ENCODE data around the gene COX7A1.
A peak's percentile ranks its signal among the peaks of the same experiment; 100 is the strongest.
"Not testable (repeated sequence)": the region's sequence is repeated elsewhere in the genome, so short reads cannot be mapped to it uniquely, and the experiment has no call there.

COX7A1 gene

DNA sequence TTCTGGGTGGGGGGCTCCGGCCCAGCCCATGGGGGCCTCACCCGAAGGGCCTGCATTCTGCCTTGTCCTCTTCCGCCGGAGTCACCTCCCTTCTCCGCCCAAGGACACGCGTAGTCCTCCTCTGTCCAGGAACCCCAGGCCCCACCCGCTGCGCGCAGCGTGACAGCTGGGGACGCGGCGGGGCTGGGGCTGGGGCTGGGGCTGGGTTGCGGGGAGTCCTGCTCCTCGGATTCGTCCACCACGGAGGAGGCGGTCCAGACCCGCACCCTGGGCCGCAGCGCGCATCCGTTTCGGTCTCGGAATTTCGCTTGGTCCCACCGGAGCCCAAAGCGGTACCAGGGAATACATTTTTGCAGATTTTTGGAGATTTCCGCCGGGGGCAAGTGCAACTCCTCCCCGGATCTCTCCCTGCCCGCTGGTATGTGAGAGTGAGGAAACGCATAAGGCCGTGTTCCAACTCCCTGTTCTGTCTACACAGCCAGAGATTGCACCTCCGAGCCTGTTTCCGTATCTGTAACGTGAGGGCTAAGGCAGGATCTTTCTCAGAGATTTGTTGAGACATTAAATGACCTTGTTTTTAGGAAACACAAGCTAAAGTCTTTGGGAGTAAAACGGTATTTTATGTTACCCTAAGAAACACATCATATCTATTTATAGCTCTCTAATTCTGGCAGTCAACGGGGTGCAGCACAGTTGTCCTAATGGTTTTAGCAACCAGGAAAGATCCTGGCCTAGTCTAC, at the start of gene COX7A1:
TSS of gene COX7A1 (minus strand) at position 96 of the 740 bp plus-strand sequence. CDS start at position 56, 40 bp downstream.
- no peak for DNase-seq (ENCODE audit: low spot score)

DNA sequence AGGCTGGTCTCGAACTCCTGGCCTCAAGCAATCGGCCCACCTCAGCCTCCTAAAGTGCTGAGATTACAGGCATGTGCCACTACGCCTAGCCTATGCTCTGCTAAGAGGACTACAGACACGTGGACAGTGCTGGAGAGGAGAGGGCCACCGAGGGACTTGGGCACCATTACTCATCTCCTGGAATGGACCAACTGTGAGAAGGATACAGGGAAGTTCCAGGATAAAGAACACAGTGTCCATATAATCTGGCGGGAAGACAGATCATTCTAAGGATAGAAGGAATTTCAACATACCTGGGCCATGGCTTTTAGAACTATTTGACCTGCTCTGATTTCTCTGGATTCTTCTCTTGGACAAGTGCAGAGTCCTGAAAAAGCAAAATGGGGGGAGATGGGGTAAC, 49.4 kb upstream of the COX7A1 start:
- no peak for DNase-seq (ENCODE audit: low spot score)

DNA sequence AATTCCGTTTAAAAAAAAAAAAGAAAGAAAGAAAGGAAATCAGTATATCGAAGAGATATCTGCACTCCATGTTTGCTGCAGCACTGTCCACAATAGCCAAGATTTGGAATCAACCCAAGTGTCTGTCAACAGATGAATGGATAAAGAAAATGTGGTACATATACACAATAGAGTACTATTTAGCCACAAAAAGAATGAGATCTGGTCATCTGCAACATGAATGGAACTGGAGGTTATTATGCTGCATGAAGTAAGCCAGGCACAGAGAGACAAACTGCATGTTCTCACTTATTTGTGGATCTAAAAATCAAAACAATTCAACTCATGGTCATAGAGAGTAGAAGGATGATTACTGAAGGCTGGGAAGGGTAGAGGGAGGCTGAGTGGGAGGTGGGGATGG, 45.9 kb upstream of the COX7A1 start:
- DNase-seq (ENCODE audit: low spot score): peak; percentile 91

DNA sequence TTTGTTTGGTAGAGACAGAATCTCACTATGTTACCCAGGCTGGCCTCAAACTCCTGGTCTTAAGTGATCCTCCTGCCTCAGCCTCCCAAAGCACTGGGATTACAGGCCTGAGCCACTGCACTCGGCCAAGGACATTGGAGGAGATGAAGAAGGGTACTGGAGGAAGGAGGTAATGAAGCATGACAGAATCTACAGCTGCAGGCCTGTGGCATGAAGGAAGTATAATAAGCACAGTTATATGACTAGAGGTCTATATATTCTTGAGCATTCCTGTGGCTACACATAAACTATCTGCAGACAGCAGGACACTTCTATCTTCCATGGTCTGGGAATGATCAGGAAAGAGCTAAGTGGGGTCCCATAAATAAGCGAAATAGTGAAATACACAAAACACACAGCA, 44.0 kb upstream of the COX7A1 start:
- no peak for DNase-seq (ENCODE audit: low spot score)

DNA sequence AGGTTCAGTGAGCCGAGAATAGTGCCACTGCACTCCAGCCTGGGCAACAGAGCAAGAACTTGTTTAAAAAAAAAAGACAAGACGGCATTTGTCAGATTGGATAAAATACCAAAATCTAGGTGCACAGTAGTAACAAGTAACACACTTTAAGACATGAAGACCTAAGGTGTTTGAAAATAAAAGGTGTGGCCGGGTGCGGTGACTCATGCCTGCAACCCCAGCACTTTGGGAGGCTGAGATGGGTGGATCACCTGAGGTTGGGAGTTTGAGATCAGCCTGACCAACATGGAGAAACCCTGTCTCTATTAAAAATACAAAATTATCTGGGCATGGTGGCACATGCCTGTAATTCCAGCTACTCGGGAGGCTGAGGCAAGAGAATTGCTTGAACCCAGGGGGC, 34.5 kb upstream of the COX7A1 start:
- DNase-seq (ENCODE audit: low spot score): not testable (repeated sequence)

DNA sequence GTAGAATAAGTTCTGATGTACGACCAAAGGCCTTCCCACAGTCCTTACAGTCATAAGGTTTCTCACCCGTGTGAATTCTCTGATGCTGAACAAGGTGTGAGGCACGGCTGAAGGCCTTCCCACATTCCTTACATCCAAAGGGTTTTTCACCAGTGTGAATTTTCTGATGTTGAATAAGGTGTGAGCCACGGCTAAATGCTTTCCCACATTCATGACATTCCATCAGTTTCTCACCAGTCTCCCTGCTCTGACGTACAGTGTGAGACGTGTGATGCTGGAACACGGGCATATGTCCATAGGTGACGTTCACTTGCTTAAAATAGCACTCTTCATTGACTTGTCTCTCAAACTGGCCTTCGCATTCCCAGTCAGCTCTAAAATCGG, 31.0 kb upstream of the COX7A1 start:
- DNase-seq (ENCODE audit: low spot score): no peak

DNA sequence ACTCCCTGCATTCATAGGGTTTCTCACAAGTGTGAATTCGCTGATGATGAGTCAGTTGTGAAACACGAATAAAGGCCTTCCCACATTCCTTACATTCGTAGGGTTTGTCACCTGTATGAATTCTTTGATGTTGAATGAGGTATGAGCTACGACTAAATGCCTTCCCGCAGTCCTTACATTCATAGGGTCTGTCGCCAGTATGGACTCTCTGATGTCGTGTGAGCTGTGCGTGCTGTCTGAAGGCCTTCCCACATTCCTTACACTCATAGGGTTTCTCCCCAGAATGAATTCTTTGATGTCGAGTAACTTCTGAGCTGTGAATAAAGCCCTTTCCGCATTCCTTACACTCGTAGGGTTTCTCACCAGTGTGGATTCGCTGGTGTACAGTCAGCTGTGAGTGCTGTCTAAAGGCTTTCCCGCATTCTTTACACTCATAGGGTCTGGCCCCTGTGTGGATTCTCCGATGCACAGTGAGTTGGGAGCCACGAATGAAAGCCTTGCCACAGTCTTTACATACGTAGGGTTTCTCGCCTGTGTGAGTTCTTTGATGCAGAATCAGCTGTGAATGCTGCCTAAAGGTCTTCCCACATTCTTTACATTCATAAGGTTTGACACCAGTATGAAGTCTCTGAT, 30.5 kb upstream of the COX7A1 start:
- DNase-seq (ENCODE audit: low spot score): no peak

DNA sequence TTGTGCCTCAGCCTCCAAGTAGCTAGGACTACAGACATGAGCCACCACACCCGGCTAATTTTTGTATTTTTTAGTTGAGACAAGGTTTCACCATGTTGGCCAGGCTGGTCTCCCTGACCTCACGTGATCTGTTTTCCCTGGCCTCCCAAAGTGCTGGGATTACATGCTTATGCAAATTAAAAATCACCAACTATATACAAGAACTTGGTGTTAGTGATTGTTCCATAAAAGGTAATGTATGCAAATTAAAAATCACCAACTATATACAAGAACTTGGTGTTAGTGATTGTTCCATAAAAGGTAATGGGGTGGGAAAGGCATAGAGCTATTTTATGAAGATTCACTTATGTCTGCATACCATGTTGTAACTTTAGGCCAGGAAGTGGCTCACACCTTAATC, 26.8 kb upstream of the COX7A1 start:
- DNase-seq (ENCODE audit: low spot score): not testable (repeated sequence)

DNA sequence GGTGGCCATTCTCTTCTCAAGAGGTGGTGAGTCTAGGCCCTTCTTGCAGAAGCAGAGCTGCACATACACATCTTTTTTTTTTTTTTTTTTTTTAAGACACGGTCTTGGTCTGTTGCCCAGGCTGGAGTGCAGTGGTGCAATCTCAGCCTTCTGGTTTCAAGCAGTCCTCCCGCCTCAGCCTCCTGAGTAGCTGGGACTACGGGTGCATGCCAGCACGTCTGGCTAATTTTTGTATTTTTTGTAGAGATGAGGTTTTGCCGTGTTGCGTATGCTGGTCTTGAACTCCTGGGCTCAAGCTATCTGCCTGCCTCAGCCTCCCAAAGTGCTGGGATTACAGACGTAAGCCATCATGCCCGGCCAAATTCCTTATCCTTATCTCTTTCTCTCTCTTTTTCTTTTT, 21.6 kb upstream of the COX7A1 start:
- DNase-seq (ENCODE audit: low spot score): not testable (repeated sequence)

DNA sequence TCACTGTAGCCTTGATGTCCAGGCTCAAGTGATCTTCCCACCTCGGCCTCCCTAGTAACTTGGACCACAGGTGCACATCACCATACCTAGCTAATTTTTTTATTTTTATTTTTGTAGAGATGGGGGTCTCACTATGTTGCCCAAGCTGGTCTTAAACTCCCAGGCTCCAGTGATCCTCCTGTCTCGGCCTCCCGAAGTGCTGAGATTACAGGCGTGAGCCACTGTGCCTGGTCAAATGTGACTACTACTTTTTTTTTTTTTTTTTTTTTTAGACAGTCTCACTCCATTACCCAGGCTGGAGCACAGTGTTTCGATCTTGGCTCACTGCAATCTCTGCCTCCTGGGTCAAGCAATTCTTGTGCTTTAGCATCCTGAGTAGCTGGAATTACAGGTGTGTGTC, 20.6 kb upstream of the COX7A1 start:
- no peak for DNase-seq (ENCODE audit: low spot score)

DNA sequence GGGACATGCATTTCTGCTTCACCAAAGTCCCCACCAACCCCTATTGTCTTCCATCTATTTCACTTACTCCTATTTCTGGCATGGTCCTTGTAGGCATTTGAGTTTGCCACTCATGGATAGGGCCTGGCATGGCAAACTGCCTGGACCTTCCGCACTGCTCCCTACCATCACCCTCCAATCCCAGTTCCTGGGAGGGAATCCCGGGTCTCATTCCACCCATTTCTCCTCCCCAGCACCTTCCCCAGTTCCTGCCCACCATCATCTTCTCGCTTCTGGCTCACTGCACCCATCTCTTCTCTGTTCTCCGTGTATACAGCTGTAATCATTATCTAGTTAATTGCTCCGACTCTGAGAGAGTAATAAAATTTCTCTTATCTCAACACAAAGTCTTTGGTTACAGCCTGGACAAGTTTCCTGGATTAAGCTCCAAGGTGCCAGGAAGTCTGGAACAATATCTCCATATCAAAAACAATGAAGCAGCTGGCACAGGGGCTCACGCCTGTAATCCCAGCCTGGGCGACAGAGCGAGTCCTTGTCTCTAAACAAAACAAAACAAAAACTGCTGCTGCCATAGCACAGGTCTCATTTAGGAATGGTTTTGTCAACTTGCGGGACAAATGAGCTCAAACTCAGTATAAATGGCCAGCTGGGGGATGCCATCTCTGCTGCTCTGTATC, 17.0 kb upstream of the COX7A1 start:
- no peak for DNase-seq (ENCODE audit: low spot score)

DNA sequence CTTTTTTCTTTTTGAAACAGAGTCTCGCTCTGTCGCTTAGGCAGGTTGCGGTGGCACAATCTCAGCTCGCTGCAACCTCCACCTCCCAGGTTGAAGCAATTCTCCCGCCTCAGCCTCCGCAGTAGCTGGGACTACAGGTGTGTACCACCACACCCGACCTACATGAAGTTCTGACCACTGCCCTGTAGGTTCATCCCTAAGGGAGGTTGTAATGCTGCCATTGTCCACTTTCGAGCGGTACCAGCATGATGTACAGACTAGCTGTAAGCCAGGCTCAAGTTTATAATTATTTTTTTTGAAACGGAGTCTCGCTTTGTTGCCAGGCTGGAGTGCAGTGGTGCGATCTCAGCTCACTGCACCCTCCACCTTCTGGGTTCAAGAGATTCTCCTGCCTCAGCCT, 11.6 kb upstream of the COX7A1 start:
- DNase-seq (ENCODE audit: low spot score): no peak

DNA sequence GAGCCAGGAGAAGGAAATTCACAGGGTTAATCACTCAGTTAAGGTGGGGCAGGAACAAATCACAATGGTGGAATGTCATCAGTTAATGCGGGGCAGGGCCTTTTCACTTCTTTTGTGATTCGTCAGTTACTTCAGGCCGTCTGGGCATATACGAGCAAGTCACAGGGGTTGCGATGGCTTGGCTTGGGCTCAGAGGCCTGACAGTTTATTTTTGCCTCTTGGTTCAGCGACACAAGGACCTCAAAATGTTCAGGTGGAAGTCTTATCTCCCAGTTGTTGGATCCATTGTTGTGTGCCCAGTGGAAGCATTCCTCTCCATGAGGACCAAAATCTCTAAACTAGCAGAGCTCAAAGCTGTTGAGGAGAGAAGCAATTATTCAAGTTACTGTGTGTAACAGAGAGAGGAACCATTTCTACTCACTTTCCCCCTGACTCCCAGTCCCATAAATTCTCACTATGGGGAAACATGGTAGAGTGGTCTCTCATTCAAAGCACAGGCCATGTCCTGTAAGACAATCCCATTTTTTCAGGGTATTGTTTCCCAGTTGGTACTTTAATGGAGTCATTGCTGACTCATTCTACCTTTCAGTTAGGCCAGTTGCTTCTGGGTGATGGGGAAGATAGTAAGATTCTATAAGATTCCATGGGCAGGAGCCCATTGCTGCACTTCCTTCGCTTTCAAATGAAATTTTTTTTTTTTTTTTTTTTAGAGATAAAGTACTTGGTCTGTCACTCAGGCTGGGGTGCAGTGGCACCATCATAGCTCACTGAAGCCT, 8.8 kb upstream of the COX7A1 start:
- no peak for DNase-seq (ENCODE audit: low spot score)

DNA sequence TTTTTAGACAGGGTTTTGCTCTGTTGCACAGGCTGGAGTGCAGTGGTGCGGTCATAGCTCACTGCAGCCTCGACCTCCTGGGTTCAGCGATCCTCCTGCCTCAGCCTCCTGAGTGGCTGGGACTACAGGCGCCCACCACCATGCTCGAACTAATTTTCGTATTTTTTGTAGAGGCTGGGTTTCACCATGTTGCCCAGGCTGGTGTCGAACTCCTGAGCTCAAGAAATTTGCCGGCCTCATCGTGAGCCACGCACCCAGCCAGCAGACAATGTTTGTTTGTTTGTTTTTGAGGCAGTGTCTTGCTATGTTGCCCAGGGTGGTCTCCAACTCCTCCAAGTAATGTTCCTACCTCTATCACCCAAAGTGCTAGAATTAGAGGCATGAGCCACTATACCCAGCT, 879 bp upstream of the COX7A1 start:
- no peak for DNase-seq (ENCODE audit: low spot score)

DNA sequence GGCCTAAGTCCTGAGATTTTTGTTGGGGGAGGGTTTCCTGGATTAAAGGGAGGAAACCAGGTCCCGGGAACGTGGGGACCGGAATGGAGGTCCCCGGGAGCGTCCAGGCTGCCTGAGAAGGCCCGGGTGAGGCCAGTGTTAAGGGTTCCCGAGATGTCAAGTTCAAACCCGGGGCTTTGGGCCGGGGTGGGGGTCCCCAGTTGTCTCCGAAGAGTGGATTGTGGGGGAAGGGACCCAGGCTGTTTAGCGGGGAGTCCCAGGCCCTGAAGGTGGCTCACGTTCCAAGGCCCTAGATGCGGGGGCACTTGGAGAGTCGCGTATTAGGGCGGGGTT, 262 bp downstream of the COX7A1 start:
- no peak for DNase-seq (ENCODE audit: low spot score)

DNA sequence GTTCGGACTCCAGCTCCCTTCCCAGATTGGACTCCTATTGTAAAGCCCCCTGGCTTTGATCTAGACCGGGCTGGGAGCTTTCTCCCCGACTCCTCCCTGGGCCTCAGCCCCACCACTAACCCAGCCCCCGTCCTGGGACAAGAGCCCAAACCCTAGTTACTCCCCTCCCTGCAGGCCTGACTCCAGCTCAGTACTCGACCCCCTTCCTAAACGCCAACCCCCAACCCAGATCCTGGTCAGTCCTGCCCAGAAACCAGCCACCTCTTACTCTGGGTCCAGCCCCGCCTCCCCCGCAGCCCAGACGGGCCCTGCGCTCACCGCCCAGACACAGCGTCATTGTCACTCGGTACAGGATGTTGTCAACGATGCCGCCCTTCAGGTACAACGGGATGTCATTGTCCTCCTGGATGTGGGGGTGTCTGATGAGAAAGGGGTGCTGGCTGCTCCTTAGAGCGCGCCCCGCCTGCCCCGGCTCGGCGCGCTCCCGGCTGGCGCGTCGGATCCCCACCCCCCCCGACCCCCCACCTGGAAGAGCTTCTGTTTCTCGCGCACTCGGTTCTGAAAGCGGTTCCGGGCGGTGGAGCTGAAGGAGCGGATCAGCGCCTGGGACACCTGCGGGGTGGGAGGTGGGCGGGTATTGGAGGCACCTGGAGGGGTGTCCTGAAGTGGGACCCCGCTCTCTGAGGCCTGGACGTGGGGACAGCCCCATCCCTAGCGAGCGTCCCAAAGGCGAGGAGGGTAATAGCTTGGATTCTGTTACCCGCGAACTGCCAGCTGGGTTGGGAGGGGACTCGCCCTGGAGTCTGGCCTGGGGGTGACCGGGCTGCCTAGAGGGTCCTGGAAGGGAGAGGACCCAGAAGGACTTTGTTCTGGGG, 866 bp downstream of the COX7A1 start:
- DNase-seq (ENCODE audit: low spot score): no peak

DNA sequence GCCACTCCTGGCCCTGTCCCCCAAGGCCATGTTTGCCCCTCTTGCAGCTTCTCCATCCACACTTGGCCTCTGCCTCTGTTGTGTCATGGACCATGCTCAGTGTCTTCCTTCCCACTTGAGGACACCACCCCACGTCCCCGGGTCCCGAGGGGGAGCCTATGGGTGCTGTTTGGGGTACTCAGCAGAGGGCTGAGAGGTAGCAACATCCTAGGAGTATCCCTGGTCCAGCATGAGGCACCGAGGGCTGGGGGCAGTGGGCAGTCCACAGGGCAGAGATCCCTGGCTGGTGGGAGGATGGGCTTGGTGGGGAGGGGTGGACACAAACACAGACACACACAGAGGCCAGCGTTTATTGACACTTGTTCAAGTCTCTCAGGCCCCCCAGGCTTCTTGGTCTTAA, 1.7 kb downstream of the COX7A1 start:
- no peak for DNase-seq (ENCODE audit: low spot score)

DNA sequence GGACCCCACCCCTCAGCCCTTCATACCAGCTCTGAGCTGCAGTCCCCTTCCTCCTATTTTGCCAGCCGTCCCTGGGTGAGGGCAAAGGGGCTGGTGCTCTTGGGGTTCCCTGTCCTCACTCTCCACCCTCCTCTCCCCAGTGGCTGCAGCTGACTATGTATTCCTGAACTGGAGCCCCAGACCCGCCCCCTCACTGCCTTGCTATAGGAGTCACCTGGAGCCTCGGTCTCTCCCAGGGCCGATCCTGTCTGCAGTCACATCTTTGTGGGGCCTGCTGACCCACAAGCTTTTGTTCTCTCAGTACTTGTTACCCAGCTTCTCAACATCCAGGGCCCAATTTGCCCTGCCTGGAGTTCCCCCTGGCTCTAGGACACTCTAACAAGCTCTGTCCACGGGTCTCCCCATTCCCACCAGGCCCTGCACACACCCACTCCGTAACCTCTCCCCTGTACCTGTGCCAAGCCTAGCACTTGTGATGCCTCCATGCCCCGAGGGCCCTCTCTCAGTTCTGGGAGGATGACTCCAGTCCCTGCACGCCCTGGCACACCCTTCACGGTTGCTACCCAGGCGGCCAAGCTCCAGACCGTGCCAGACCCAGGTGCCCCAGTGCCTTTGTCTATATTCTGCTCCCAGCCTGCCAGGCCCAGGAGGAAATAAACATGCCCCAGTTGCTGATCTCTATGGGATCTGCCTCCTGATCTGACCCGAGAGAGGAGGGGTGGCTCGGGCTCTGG, 2.4 kb downstream of the COX7A1 start:
- DNase-seq (ENCODE audit: low spot score): no peak

DNA sequence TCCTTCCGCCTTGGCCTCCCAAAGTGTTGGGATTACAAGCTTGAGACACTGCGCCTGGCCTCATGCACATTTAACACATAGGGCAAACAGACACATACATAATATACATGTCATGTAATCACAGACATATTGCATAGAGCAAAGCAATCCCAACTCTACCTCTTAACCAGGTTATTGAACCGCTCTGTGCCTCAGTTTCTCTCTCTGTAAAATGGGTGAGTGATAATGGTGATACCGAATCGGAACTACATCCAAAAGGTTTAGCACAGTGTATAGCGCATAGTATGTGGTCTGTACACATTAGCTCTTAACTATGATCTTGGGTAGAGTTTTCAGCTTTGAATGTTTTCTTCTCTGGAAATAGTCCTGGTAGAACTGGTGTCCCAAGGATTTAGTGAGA, 7.6 kb downstream of the COX7A1 start:
- DNase-seq (ENCODE audit: low spot score): no peak

DNA sequence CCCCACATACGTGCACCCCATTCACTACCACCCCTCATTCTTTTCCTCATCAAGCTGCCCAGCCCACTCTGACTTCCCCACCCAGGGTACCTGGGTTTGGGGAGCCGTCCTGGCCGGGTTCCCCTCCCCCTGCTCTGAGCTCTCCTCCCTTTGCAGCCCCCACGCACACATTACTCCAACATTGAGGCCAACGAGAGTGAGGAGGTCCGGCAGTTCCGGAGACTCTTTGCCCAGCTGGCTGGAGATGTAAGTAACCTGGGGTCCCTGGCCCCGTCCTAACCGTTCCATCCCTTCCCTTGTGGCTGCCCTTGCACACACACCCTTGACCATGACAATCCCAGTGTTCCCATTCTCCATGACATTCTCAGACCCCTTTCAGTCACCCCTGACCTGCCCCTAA, 9.8 kb downstream of the COX7A1 start:
- DNase-seq (ENCODE audit: low spot score): no peak

DNA sequence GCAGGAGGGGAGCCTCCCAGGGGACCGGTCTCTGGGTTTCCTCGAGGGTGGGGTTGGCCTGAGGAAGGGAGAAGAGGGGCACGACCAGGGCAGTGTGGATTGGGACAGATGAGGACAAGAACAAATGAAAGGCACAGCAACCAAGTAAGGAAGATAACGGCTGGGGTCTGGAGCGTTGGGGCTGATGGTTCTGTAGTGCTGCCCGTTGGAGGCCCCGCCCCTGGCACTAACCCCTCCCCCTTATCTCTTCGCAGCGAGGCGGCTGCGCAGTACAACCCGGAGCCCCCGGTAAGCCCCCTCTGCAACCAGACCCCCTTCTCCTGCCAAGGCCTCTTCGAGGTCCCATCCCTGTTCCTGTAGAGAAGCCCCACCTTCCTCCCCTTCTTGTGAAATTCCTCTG, 10.2 kb downstream of the COX7A1 start:
- DNase-seq (ENCODE audit: low spot score): no peak

All from putamen (tissue), 1 donor.